ENCODE data around the gene SLAIN2.
"Not testable (repeated sequence)": the region's sequence is repeated elsewhere in the genome, so short reads cannot be mapped to it uniquely, and the experiment has no call there.

SLAIN2 gene

DNA sequence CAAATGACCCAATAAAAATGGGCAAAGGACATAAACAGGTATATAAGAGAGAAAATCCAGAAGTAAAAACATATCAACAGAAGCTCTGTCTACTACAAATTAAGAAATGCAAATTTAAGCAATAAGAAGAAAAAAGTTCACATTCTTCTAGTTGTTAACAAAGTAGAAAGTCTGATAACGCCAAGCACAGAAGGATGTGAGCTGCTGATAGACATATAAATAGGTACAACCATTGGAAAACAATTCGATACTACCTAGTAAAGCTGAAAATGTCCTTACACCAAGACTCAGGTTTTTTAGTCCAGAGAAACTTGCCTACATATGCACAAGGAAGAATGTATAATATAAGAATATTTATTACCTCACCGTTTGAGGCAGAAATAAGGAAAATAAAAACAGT is 35.8 kb upstream of the SLAIN2 start:
- TF ChIP-seq, protein P1, sequence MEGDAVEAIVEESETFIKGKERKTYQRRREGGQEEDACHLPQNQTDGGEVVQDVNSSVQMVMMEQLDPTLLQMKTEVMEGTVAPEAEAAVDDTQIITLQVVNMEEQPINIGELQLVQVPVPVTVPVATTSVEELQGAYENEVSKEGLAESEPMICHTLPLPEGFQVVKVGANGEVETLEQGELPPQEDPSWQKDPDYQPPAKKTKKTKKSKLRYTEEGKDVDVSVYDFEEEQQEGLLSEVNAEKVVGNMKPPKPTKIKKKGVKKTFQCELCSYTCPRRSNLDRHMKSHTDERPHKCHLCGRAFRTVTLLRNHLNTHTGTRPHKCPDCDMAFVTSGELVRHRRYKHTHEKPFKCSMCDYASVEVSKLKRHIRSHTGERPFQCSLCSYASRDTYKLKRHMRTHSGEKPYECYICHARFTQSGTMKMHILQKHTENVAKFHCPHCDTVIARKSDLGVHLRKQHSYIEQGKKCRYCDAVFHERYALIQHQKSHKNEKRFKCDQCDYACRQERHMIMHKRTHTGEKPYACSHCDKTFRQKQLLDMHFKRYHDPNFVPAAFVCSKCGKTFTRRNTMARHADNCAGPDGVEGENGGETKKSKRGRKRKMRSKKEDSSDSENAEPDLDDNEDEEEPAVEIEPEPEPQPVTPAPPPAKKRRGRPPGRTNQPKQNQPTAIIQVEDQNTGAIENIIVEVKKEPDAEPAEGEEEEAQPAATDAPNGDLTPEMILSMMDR (conservative IDR thresholded peaks at IDR 0.05), result no peak
- TF ChIP-seq ZFX (IDR thresholded peaks at IDR 0.05), result no peak

DNA sequence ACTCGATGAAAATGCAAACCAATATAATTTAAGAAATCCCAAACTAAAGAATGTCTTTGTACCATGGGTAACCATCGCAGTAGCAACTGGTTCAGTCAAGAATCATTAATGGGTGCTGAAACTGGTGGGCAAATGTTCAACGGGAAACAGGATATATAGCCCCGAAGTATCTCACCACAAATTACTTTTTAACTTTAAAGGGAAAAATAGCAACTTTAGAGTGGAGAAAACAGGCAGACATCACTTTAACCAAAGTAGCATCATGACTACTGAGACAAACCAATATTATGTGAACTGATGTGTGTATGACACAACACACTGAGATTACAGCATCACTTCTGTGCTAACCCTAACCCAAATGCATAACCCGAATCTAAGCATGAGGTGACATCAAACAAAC is 33.8 kb upstream of the SLAIN2 start:
- no peak for TF ChIP-seq ZFX (IDR thresholded peaks at IDR 0.05)
- TF ChIP-seq, protein P1 (conservative IDR thresholded peaks at IDR 0.05), result no peak
- H3K27ac ChIP-seq, result no peak overlapping the region

More for the DNA sequence above, 35.8 kb upstream of the SLAIN2 start:
- H3K27ac ChIP-seq, result no peak overlapping the region

DNA sequence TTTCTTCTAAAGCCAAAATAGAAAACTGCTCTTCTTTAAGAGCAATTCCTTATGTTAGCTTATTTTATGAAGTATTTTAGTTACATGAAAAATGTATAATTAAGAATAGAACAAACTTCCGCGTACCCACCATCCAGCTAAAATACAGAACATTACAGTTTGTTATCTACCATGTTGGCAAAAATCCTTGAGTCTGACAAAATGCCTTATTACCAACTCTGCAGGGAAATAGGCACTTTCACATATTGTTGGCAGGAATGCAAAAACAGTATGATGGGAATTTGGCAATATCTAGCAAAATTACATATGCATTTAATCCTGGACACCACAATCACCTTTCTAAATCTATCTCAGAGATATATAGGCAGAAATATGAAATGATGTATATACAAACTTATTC is 32.4 kb upstream of the SLAIN2 start:
- no peak overlapping the region for H3K27ac ChIP-seq
- TF ChIP-seq, protein P1 (conservative IDR thresholded peaks at IDR 0.05), result no peak
- no peak for TF ChIP-seq ZFX (IDR thresholded peaks at IDR 0.05)

DNA sequence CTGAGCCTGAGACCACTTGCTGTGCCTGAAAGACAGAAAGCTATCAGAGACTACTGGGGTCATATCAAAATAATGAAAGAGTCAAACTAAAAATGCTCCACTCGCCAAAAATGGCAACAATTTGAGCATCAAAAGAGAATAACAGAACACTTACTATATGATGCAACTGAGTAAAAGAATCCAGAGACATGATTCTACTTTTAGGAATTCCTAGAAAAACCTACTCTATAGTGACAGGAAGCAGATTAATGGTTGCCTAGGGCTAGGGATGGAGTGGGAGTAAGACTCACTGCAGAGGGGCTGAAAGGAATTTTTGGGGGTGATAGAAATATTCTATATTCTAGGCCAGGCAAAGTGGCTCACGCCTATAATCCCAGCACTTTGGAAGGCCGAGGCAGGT is 29.4 kb upstream of the SLAIN2 start:
- TF ChIP-seq, protein P1 (conservative IDR thresholded peaks at IDR 0.05), result no peak
- no peak for TF ChIP-seq ZFX (IDR thresholded peaks at IDR 0.05)
- no peak overlapping the region for H3K27ac ChIP-seq

DNA sequence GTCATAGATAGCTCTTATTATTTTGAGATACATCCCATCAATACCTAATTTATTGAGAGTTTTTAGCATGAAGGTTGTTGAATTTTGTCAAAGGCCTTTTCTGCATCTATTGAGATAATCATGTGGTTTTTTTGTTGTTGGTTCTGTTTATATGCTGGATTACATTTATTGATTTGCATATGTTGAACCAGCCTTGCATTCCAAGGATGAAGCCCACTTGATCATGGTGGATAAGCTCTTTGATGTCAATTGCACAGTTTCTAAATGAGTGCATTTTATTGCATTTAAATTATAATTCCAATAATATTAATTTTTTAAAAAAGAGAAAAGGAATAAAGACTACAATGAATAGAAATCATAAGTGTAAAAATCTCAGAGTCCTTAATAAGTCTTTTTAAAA is 26.6 kb upstream of the SLAIN2 start:
- not testable (repeated sequence) for H3K27ac ChIP-seq

DNA sequence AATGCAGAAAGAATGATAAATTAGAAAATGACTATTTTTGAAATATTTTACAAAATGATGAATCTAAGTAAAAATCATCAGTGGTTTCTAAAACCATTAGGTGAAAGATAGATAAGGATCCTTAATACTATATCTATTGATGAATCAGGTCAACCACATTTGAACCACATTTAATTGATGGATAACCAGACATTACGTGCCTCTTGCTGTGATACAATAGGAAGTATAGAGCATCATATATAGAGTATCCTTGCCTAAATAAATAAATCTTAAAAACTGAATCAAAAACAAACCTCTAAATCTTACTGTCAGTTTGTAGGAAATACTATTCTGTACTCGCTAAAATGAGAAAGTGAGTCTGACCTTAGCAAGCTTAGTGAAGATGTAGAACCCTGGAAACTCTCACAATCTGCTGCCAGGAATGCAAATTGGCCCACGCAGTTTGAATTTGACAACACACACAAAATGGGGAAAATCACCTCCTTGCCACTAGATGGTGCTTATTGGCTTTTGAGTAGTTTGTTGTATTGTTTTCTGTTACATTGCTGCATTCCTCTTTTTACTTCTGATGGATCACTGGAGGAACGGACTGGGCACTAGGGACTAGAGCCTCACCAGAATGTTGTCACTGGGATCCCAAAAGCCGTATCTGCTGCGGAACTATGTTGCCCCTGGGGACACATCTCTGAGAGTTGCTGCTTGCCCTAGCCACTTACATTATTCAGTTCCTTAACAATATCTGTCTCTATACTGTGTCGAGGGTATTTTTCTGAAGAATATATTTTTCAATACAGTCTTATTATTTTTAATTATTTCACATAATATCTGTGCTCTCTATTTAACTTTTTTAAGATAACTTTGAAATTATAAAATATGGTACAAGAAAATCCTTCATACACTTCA is 25.4 kb upstream of the SLAIN2 start:
- TF ChIP-seq ZFX (IDR thresholded peaks at IDR 0.05), result no peak
- TF ChIP-seq, protein P1 (conservative IDR thresholded peaks at IDR 0.05), result peak; percentile 81
- H3K27ac ChIP-seq, result no peak overlapping the region

DNA sequence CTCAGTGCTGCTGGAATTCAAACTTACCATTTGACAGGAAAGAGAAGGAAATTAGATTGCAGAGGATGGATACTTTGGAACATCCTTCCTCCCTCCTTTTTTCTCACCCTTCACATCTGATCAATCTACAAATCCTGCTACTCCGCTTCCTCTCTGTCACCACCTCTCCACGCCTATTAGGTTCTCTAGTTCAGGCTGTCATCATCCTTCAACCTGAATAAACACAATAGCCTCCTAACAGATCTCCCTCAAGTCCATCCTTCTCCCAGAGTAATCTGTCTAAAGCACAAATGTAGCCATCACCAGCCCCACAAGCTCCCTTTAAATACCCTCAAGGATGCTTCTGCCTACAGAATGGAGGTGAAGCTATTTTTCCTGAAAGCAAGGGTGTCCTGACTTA is 20.0 kb upstream of the SLAIN2 start:
- H3K27ac ChIP-seq, result no peak overlapping the region
- TF ChIP-seq ZFX (IDR thresholded peaks at IDR 0.05), result no peak
- TF ChIP-seq, protein P1 (conservative IDR thresholded peaks at IDR 0.05), result no peak

DNA sequence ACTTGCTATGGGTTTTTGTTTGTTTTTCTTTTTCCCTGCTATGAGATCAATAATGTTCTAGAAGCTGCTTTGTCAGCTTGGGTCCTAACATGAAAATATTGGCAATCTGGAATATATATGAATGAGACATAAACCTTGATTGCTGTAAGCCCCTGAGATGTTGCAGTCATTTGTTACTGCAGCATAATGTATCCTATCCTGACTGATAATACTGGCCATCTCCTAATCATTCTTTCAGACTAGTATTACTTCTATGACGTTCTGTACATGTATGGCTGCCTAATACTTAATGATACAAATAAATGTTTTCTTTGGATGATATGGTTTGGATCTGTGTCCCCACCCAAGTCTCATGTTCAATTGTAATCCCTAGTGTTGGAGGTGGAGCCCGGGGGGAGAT is 19.3 kb upstream of the SLAIN2 start:
- H3K27ac ChIP-seq, result no peak overlapping the region
- TF ChIP-seq, protein P1 (conservative IDR thresholded peaks at IDR 0.05), result no peak
- TF ChIP-seq ZFX (IDR thresholded peaks at IDR 0.05), result no peak
